Measurements from ENCODE around the gene ADGRL1. TPM values are rescaled to one million over a fixed set of nuclear protein-coding genes. Genes with fewer than 3 reads are reported as not detected.

ADGRL1 gene
- total and polyA plus RNA-seq, 2 donors (not counting 1 experiment from before 2014, with no cell fraction given) = 0.64 to 1.8 TPM

DNA sequence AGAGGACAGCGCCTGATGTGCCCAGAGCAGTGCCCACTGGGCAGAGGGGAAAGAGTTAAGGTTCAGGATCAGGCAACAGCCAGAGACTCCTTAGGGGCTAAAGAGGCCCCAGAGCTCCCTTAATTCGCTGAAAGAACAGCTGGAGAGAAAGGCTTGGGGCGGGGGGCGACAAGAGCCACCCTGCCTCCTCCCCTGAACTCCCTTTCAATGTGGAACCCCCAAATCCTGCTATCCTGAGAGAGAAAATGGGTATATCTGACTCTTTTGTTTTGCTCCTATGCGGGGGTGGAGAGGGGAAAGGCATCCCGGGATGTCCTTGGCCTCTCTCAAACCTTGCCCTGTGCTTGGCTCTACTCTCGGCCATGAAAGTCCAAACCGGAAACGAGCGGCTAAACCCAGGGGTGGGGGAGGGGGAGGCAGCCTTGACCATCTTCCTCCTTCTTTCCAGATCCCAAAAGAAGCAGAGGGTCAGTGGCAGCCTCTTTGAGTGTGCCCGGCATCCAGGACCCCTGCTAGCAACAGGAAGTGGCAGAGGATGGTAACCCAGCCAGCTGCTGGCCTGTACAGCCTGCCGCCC lies 93.1 kb downstream of the ADGRL1 start:
- Histone ChIP-seq H3K27me3 (replicated peaks in 1 of 4; ENCODE audit: control extremely low read depth in 1 of 4, control insufficient read depth in 3 of 4, insufficient read depth in 4 of 4, low read length in 3 of 4) (no peaks in the 10 kb centered on the region), H3K27ac (ENCODE audit: low read length in 2 of 2) (no peak overlapping the region), H2AFZ (ENCODE audit: insufficient read depth, low read depth, low read length, poor library complexity, severe bottlenecking) (no peak overlapping the region), H3K79me2 (ENCODE audit: control insufficient read depth, insufficient read depth, low read length) (peaks cover 62% of the 10 kb centered on the region), H3K4me3 (ENCODE audit: control extremely low read depth in 1 of 5, extremely low read depth in 1 of 5, insufficient read depth in 1 of 5, low read depth in 2 of 5, low read length in 4 of 5) (no peak overlapping the region), H3K36me3 (replicated peaks in 1 of 2; ENCODE audit: control extremely low read depth in 1 of 2, control insufficient read depth in 1 of 2, extremely low read depth in 1 of 2, insufficient read depth in 2 of 2, low read length in 1 of 2) (peaks cover 0 to 2% of the 10 kb centered on the region in 2 experiments), H3K4me2 (replicated peaks; ENCODE audit: low read depth, low read length, poor library complexity, severe bottlenecking) (no peak overlapping the region), H4K20me1 (ENCODE audit: control insufficient read depth, insufficient read depth, low read length, poor library complexity, severe bottlenecking) (peaks cover 58% of the 10 kb centered on the region), H3K4me1 (ENCODE audit: control insufficient read depth in 2 of 2, insufficient read depth in 2 of 2, low read length in 2 of 2) (peaks cover 28 to 29% of the 10 kb centered on the region in 2 donors), H3K9ac (ENCODE audit: low read length) (no peak overlapping the region), H3K9me3 (ENCODE audit: control extremely low read depth in 1 of 3, control insufficient read depth in 2 of 3, insufficient read depth in 1 of 3, low read length in 2 of 3) (no peaks in the 10 kb centered on the region)
- Mint-ChIP-seq H3K9me3 (ENCODE audit: insufficient read depth) (no peaks in the 10 kb centered on the region), H3K4me1 (peaks cover 31% of the 10 kb centered on the region), H3K4me3 (no peak overlapping the region), H3K27me3 (no peaks in the 10 kb centered on the region), H3K27ac (no peak overlapping the region)
- WGBS (ENCODE audit: insufficient coverage) = 88% methylated on average over 9 of the region's 12 CpGs
- ChIA-PET POLR2A (no interaction called here), CTCF (interaction anchor here (1.1 to 1.4 kb wide), 2 partner anchors 21 to 41 kb away, joined by 4 to 6 read pairs; no protein-coding TSS in a partner anchor)
- ATAC-seq (ENCODE audit: low read depth) (no peak), DNase-seq (no peak)
- no peak for TF ChIP-seq EZH2 (IDR thresholded peaks at IDR 0.05; ENCODE audit: borderline replicate concordance, insufficient read depth, low read depth, low read length, poor library complexity, severe bottlenecking)
- TF ChIP-seq, protein P1, sequence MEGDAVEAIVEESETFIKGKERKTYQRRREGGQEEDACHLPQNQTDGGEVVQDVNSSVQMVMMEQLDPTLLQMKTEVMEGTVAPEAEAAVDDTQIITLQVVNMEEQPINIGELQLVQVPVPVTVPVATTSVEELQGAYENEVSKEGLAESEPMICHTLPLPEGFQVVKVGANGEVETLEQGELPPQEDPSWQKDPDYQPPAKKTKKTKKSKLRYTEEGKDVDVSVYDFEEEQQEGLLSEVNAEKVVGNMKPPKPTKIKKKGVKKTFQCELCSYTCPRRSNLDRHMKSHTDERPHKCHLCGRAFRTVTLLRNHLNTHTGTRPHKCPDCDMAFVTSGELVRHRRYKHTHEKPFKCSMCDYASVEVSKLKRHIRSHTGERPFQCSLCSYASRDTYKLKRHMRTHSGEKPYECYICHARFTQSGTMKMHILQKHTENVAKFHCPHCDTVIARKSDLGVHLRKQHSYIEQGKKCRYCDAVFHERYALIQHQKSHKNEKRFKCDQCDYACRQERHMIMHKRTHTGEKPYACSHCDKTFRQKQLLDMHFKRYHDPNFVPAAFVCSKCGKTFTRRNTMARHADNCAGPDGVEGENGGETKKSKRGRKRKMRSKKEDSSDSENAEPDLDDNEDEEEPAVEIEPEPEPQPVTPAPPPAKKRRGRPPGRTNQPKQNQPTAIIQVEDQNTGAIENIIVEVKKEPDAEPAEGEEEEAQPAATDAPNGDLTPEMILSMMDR (IDR thresholded peaks at IDR 0.05) = no peak
- intact Hi-C loops (cut with micrococcal nuclease) = no loop called here

GRCh38 chr19:14112051-14112808 lies 93.7 kb downstream of the ADGRL1 start:
- Histone ChIP-seq H3K9ac (ENCODE audit: low read length) (no peak overlapping the region), H3K27me3 (replicated peaks in 1 of 4; ENCODE audit: control extremely low read depth in 1 of 4, control insufficient read depth in 3 of 4, insufficient read depth in 4 of 4, low read length in 3 of 4) (no peaks in the 10 kb centered on the region), H3K79me2 (ENCODE audit: control insufficient read depth, insufficient read depth, low read length) (peaks cover 61% of the 10 kb centered on the region), H4K20me1 (ENCODE audit: control insufficient read depth, insufficient read depth, low read length, poor library complexity, severe bottlenecking) (peaks cover 58% of the 10 kb centered on the region), H3K36me3 (replicated peaks in 1 of 2; ENCODE audit: control extremely low read depth in 1 of 2, control insufficient read depth in 1 of 2, extremely low read depth in 1 of 2, insufficient read depth in 2 of 2, low read length in 1 of 2) (peaks cover 0 to 2% of the 10 kb centered on the region in 2 experiments), H3K27ac (ENCODE audit: low read length in 2 of 2) (no peak overlapping the region), H2AFZ (ENCODE audit: insufficient read depth, low read depth, low read length, poor library complexity, severe bottlenecking) (no peak overlapping the region), H3K4me2 (replicated peaks; ENCODE audit: low read depth, low read length, poor library complexity, severe bottlenecking) (no peak overlapping the region), H3K9me3 (ENCODE audit: control extremely low read depth in 1 of 3, control insufficient read depth in 2 of 3, insufficient read depth in 1 of 3, low read length in 2 of 3) (no peaks in the 10 kb centered on the region), H3K4me1 (ENCODE audit: control insufficient read depth in 2 of 2, insufficient read depth in 2 of 2, low read length in 2 of 2) (peaks cover 28 to 29% of the 10 kb centered on the region in 2 donors), H3K4me3 (ENCODE audit: control extremely low read depth in 1 of 5, extremely low read depth in 1 of 5, insufficient read depth in 1 of 5, low read depth in 2 of 5, low read length in 4 of 5) (no peak overlapping the region)
- no peak for ATAC-seq (ENCODE audit: low read depth)
- Mint-ChIP-seq H3K4me1 (peaks cover 28% of the 10 kb centered on the region), H3K27me3 (no peaks in the 10 kb centered on the region), H3K27ac (no peak overlapping the region), H3K9me3 (ENCODE audit: insufficient read depth) (no peaks in the 10 kb centered on the region), H3K4me3 (no peak overlapping the region)
- TF ChIP-seq, protein P1 (IDR thresholded peaks at IDR 0.05) = no peak
- TF ChIP-seq EZH2 (IDR thresholded peaks at IDR 0.05; ENCODE audit: borderline replicate concordance, insufficient read depth, low read depth, low read length, poor library complexity, severe bottlenecking) = no peak
- no peak for DNase-seq
- CTCF ChIA-PET = no interaction called here
- intact Hi-C loops (cut with micrococcal nuclease) = no loop called here
- POLR2A ChIA-PET = no interaction called here
- 92% methylated on average over 12 of the region's 12 CpGs for WGBS (ENCODE audit: insufficient coverage)

Data from B cell (primary cell).